ENCODE results near the gene NTN5. TPM values are rescaled to one million over a fixed set of nuclear protein-coding genes. Genes with fewer than 3 reads are reported as not detected.

The NTN5 gene
- total and polyA plus RNA-seq, 9 of the 15 experiments (the other 6 are each of a cell fraction or from before 2014, with no cell fraction given), result not detected

- TF ChIP-seq SMARCB1 (IDR thresholded peaks at IDR 0.05; ENCODE audit: insufficient read length, low read depth), result no peak
- 0 out of 2 replicates have a peak, but pooled peaks have one; percentile 57 for TF ChIP-seq THRAP3 (IDR thresholded peaks at IDR 0.05; ENCODE audit: borderline replicate concordance)
- peak; percentile 10; the same call in 1 of the 2 replicates for TF ChIP-seq THRB (CRISPR knock-in tag; conservative IDR thresholded peaks at IDR 0.05)
- TF ChIP-seq CHD7 (IDR thresholded peaks at IDR 0.05; ENCODE audit: low read depth, low read length), result no peak
- TF ChIP-seq CCNT2 (IDR thresholded peaks at IDR 0.05; ENCODE audit: borderline replicate concordance, extremely low read depth, insufficient read length, low read depth, low read length), result peak; percentile 2
- no peak for TF ChIP-seq ZNF239 (CRISPR knock-in tag; IDR thresholded peaks at IDR 0.05)
- TF ChIP-seq EWSR1 (IDR thresholded peaks at IDR 0.05; ENCODE audit: borderline replicate concordance, low read depth, partially characterized antibody), result no peak
- TF ChIP-seq PCBP1 (IDR thresholded peaks at IDR 0.05; ENCODE audit: low read depth, low read length, poor library complexity, severe bottlenecking), result no peak
- TF ChIP-seq KLF10 (CRISPR knock-in tag; IDR thresholded peaks at IDR 0.05), result no peak
- TF ChIP-seq PTRF (tag; IDR thresholded peaks at IDR 0.05), result no peak
- 0 out of 2 replicates have a peak, but pooled peaks have one; percentile 67 for TF ChIP-seq NFXL1 (CRISPR knock-in tag; IDR thresholded peaks at IDR 0.05)
- TF ChIP-seq SMAD1 (IDR thresholded peaks at IDR 0.05; ENCODE audit: low read depth, low read length, partially characterized antibody), result no peak
- TF ChIP-seq MAX (CRISPR knock-in tag; IDR thresholded peaks at IDR 0.05), result no peak; the same call in 1 of the 2 replicates
Observed at GRCh38 chr19:48614436-48615230, 58.2 kb downstream of the NTN5 start, which contains the start of gene FAM83E (continued).
